ENCODE data around the gene FOLR2.
A peak's percentile ranks its signal among the peaks of the same experiment; 100 is the strongest.
"Not testable (repeated sequence)": the region's sequence is repeated elsewhere in the genome, so short reads cannot be mapped to it uniquely, and the experiment has no call there.

FOLR2 gene

GRCh38 chr11:72204886-72205285, 11.7 kb upstream of the FOLR2 start:
- no peak for DNase-seq
- intact Hi-C loops (cut with DNase I; ENCODE audit: low total_unique reads) = no loop called here

GRCh38 chr11:72206794-72207193, 9.8 kb upstream of the FOLR2 start:
- H3K36me3 ChIP-seq; H3K27me3 ChIP-seq; intact Hi-C loops (cut with DNase I; ENCODE audit: low total_unique reads); H3K27ac ChIP-seq; H3K4me1 ChIP-seq; H3K4me3 ChIP-seq: not testable (repeated sequence)
- peaks cover 0 to 12% (median 6%) of the 10 kb centered on the region in 3 donors for H3K9me3 ChIP-seq
- DNase-seq = peak in 1 of 2 donors; percentile 37

More at GRCh38 chr11:72204886-72205285, 11.7 kb upstream of the FOLR2 start:
- Histone ChIP-seq H3K4me1 (peaks cover 0 to 5% (median 0%) of the 10 kb centered on the region in 4 donors), H3K9me3 (peaks cover 0 to 8% (median 6%) of the 10 kb centered on the region in 3 donors), H3K27me3 (peaks cover 0 to 5% of the 10 kb centered on the region in 2 donors), H3K4me3 (no peak overlapping the region), H3K36me3 (no peaks in the 10 kb centered on the region), H3K27ac (no peak overlapping the region)
- TF ChIP-seq CTCF (IDR thresholded peaks at IDR 0.05) = no peak

- Histone ChIP-seq H3K27ac (no peak overlapping the region), H3K4me3 (no peak overlapping the region), H3K9me3 (peaks cover 0 to 12% (median 6%) of the 10 kb centered on the region in 3 donors), H3K36me3 (no peaks in the 10 kb centered on the region), H3K27me3 (peaks cover 0 to 10% of the 10 kb centered on the region in 2 donors), H3K4me1 (peaks cover 0 to 5% (median 0%) of the 10 kb centered on the region in 4 donors)
- no peak for DNase-seq
- intact Hi-C loops (cut with DNase I; ENCODE audit: low total_unique reads) = no loop called here
- TF ChIP-seq CTCF (IDR thresholded peaks at IDR 0.05) = no peak
Observed at GRCh38 chr11:72208281-72208680, 8.3 kb upstream of the FOLR2 start.

GRCh38 chr11:72209101-72209500, 7.5 kb upstream of the FOLR2 start:
- intact Hi-C loops (cut with DNase I; ENCODE audit: low total_unique reads) = no loop called here
- Histone ChIP-seq H3K4me3 (no peak overlapping the region), H3K9me3 (peaks cover 0 to 12% (median 6%) of the 10 kb centered on the region in 3 donors)

GRCh38 chr11:72217841-72218240, 1.2 kb downstream of the FOLR2 start:
- peaks cover 0 to 14% (median 7%) of the 10 kb centered on the region in 4 donors for H3K4me1 ChIP-seq
- H3K4me3 ChIP-seq = no peak overlapping the region
- DNase-seq = no peak
- no peaks in the 10 kb centered on the region for H3K36me3 ChIP-seq
- intact Hi-C loops (cut with DNase I; ENCODE audit: low total_unique reads) = no loop called here
- no peak overlapping the region for H3K27ac ChIP-seq
- TF ChIP-seq CTCF (IDR thresholded peaks at IDR 0.05) = no peak
- H3K9me3 ChIP-seq = no peaks in the 10 kb centered on the region
- H3K27me3 ChIP-seq = peaks cover 0 to 10% of the 10 kb centered on the region in 2 donors

More at GRCh38 chr11:72209101-72209500, 7.5 kb upstream of the FOLR2 start:
- Histone ChIP-seq H3K27ac (no peak overlapping the region), H3K27me3 (peaks cover 0 to 10% of the 10 kb centered on the region in 2 donors), H3K36me3 (no peaks in the 10 kb centered on the region), H3K4me1 (peaks cover 0 to 5% (median 0%) of the 10 kb centered on the region in 4 donors)
- TF ChIP-seq CTCF (IDR thresholded peaks at IDR 0.05) = no peak
- DNase-seq = no peak

- TF ChIP-seq CTCF (IDR thresholded peaks at IDR 0.05) = no peak
- H3K4me1 ChIP-seq = peaks cover 0 to 16% (median 7%) of the 10 kb centered on the region in 4 donors
- no peaks in the 10 kb centered on the region for H3K9me3 ChIP-seq
- DNase-seq = no peak
- H3K27me3 ChIP-seq = peaks cover 0 to 10% of the 10 kb centered on the region in 2 donors
- H3K27ac ChIP-seq = no peak overlapping the region
- intact Hi-C loops (cut with DNase I; ENCODE audit: low total_unique reads) = no loop called here
- no peak overlapping the region for H3K4me3 ChIP-seq
- H3K36me3 ChIP-seq = no peaks in the 10 kb centered on the region
Observed at GRCh38 chr11:72218251-72218745, 1.7 kb downstream of the FOLR2 start.
